Fibroblast of villous mesenchyme (primary cell): ENCODE measurements around the gene LTC4S. TPM values are rescaled to one million over a fixed set of nuclear protein-coding genes. Genes with fewer than 3 reads are reported as not detected.

Experiments
- DNase-seq: peaks from one replicate; pipeline ENCODE4 v3.0.0-alpha.2; 2010; ENCODE audit warnings: low read depth
- H3K4me3 ChIP-seq: 2 replicates; pipeline ENCODE4 v1.5.1; 2011; ENCODE audit warnings: low read depth, mild to moderate bottlenecking, low read length
- total RNA-seq: library from RNA; depleted of rRNA; stranded (reverse); fragments of >200 nt; gene quantifications from 2 replicates; pipeline ENCODE4 v1.2.3, GENCODE V29; 2012
- TF ChIP-seq, protein P1 (sequence below): IDR thresholded peaks from 2 replicates; pipeline ENCODE4 v1.5.1; 2012; ENCODE audit warnings: low read depth, mild to moderate bottlenecking, low read length; ENCODE audit not compliant: insufficient read depth

The LTC4S gene
- total RNA-seq, 1 donor = 0.43 TPM

DNA sequence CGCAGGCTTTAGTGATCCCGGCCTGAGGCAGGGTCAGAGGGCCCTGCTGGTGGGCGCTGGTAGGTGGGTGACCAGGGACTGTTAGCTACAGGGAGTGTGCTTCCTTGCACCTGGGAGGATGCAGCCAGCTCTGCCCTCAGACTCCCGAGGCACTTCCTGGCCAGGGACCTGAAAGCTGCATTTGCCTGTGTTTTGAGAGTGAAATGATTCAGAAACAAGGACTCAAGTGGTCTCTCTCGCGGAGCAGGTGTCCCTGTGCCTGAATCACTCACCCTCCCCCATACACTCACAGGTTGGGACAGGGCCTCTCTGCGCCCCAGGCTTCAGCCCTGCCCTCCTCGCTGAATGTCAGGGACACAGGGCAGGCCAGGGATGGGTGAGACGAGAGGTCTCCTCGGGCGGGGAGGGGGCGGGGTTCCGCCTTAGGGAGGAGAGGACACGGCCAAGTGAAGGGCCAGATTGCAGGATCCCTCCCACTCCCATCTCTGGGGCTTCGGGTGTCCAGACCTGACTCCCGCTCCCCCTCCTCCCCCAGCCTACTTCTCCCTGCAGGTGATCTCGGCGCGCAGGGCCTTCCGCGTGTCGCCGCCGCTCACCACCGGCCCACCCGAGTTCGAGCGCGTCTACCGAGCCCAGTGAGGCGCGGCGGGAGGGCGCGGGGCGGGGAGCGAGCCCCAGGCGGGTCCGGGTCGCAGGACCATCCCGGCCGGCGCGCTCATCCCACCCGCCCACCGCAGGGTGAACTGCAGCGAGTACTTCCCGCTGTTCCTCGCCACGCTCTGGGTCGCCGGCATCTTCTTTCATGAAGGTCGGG, 1.5 kb downstream of the LTC4S start:
- peak overlapping the region; percentile 64 for H3K4me3 ChIP-seq
- TF ChIP-seq, protein P1, sequence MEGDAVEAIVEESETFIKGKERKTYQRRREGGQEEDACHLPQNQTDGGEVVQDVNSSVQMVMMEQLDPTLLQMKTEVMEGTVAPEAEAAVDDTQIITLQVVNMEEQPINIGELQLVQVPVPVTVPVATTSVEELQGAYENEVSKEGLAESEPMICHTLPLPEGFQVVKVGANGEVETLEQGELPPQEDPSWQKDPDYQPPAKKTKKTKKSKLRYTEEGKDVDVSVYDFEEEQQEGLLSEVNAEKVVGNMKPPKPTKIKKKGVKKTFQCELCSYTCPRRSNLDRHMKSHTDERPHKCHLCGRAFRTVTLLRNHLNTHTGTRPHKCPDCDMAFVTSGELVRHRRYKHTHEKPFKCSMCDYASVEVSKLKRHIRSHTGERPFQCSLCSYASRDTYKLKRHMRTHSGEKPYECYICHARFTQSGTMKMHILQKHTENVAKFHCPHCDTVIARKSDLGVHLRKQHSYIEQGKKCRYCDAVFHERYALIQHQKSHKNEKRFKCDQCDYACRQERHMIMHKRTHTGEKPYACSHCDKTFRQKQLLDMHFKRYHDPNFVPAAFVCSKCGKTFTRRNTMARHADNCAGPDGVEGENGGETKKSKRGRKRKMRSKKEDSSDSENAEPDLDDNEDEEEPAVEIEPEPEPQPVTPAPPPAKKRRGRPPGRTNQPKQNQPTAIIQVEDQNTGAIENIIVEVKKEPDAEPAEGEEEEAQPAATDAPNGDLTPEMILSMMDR = no peak

DNA sequence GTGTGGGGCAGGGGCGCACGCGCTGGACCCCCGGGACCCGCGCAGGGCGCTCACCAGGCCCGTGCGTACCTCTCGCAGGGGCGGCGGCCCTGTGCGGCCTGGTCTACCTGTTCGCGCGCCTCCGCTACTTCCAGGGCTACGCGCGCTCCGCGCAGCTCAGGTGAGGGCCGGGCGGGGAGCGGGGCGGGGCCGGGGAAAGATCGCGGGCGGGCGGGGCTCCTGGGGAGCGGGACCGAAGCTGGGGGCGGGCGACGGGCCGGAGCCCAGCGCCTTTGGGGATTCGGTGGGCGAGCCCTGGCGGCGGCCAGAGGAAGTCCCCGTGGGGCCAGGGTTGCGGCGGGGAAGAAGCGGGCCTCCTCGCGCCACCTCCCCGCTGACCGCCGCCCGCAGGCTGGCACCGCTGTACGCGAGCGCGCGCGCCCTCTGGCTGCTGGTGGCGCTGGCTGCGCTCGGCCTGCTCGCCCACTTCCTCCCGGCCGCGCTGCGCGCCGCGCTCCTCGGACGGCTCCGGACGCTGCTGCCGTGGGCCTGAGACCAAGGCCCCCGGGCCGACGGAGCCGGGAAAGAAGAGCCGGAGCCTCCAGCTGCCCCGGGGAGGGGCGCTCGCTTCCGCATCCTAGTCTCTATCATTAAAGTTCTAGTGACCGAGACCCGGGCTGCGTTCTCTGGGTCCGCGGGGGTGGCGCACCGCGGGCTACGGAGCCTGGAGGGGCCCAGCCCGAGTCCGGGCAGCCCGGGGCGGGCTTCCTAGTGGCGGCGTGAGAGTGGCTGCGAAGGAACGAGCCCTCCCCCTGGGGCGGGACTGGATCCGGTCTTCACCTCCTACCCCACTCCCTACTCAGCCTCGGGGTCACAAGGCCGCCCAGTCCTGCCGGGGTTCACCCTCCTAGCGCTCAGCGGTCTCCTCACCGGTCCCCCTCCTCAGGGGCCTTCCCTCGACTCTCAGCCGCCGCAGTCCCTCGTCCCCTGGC, 2.4 kb downstream of the LTC4S start:
- peak; percentile 84 for DNase-seq

More for the DNA sequence above, 1.5 kb downstream of the LTC4S start:
- DNase-seq = no peak

DNA sequence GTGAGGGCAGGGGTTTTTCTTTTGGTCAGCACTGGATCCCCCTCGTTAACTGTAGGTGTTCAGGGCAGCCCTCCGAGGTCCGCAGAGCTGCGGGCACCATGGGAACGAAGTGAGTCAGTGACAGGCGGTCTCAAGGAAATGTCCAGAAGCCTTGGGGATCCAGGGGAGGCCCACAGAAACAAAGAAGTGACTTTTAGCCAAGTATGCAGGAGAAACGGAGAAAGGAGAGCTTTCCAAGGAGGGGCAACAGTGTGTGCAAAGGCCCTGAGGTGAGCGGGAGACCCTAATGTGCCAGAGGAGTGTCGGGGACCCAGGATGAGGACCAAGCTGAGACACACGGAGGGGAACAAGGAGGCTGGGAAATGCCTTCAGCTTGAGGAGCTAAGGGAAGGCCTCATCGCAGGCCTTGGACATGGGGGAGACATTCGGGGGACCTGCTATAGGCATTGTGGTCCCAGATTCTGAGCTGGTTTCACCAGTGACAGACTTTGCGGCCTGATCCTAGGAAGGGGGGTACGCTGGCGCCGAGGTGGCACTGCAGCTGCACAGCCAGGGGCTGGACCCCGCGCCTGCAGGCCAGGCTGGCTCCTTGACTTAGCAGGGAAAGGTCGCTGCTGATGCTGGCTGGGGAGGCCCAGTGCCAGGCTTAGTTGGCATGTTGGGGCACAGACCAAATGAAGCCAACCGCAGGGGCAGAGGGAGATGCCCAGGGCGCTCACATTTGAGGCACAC, 3.3 kb downstream of the LTC4S start:
- no peak for DNase-seq
- TF ChIP-seq, protein P1 = no peak
- peak overlapping the region; percentile 64 for H3K4me3 ChIP-seq

More for the DNA sequence above, 2.4 kb downstream of the LTC4S start:
- TF ChIP-seq, protein P1 = peak; percentile 56
- peak overlapping the region; percentile 64 for H3K4me3 ChIP-seq

DNA sequence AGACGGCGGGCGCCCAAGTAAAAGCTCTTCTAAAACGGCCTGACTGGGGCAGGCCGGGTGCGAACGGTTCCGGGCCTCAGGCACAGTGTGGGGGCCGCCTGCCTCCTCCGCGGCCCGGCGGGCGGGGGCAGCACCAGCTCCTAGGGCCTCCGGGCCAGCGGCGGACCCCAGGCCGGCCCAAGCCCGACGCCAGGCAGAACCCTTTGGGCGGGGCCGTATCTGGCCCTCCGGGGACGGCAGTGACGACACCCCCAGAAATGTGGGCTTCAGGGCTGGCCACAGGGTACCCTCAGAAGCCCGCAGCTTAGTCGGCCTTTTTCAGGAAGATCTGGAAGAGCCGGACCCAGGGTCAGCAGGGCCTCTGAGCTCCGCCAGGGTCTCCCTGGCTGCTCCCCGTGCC, 4.0 kb downstream of the LTC4S start:
- DNase-seq = no peak
- H3K4me3 ChIP-seq = no peak overlapping the region
- TF ChIP-seq, protein P1 = no peak

DNA sequence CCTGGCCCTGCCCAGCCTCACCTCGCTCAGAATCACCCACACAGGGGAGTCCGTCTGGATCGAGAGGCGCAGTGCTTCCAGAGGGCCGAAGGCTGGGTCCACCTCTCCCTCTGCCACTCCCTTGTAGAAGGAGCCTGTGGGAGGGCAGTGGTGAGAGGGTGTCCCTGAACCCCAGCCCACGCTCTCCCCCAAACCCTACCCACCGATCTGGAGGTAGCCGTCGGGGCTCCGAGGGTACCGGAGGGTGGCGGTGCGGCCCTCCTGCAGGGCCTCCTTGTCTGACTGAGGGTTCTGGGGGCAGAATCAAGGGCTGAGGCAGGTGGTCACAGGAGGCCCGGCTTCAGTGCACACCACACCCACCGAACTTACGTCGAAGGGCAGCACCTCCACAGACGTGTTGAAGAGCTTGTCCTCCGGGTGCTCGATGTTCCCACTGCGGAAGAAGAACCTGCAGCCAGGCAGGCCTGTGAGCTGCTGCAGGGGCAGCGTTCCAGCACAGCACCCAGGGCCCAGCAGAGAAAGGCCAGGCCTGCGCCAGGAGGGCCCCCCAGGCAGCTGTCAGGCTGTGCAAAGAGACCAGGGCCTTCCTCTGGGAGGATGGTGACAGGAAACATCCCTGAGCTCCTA, 4.5 kb downstream of the LTC4S start:
- DNase-seq = no peak
- no peak overlapping the region for H3K4me3 ChIP-seq
- TF ChIP-seq, protein P1 = no peak
